22Rv1 (cell line): ENCODE data around the gene PARN.

Experiments used
- H3K27ac ChIP-seq: fragments of 450-650 bp; 2 replicates; pipeline ENCODE4 v1.5.1; 2017
- ZFX ChIP-seq: fragments of 450-650 bp; IDR thresholded peaks from 2 replicates; pipeline ENCODE4 v1.6.1; 2017; ENCODE audit warnings: antibody characterized with exemption, borderline replicate concordance
- TF ChIP-seq, protein P1 (sequence below): fragments of 450-650 bp; IDR thresholded peaks from 2 replicates; pipeline ENCODE4 v1.5.1; 2017; ENCODE audit warnings: mild to moderate bottlenecking

PARN gene

DNA sequence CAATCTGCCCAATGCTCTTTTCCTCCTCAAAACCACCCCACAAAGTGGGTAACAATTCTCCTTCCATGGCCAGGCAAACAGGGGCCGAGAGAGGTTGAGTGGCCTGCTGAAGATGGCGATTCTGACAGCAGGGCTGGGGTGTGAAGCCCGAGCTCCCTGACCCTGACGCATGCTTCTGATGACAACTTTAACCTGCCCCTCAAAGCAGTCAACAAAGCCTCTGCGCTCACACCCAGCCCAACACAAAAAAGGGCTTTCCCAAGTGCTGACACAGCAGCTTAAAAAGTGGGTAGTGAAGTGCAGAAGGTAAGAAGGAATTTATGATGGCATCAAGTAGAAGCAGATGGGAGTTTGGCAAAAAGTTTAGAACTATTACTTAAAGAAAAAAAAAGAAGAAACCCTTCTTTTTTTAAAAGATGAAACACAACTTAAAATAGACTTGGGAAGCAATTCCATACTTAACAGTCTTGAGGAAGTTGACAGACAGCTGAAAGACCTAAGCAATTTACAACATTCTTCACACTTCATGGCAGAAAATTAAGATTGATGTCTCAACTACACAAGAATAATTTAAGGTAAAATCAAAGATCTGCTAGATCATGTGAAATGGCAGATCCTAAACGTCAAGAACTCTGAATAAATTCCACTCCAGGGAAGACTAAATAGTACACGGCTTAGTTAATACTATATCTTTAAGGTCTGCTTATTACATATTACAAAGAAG lies 133.9 kb downstream of the PARN start:
- no peak overlapping the region for H3K27ac ChIP-seq
- no peak for TF ChIP-seq ZFX
- TF ChIP-seq, protein P1, sequence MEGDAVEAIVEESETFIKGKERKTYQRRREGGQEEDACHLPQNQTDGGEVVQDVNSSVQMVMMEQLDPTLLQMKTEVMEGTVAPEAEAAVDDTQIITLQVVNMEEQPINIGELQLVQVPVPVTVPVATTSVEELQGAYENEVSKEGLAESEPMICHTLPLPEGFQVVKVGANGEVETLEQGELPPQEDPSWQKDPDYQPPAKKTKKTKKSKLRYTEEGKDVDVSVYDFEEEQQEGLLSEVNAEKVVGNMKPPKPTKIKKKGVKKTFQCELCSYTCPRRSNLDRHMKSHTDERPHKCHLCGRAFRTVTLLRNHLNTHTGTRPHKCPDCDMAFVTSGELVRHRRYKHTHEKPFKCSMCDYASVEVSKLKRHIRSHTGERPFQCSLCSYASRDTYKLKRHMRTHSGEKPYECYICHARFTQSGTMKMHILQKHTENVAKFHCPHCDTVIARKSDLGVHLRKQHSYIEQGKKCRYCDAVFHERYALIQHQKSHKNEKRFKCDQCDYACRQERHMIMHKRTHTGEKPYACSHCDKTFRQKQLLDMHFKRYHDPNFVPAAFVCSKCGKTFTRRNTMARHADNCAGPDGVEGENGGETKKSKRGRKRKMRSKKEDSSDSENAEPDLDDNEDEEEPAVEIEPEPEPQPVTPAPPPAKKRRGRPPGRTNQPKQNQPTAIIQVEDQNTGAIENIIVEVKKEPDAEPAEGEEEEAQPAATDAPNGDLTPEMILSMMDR: no peak

DNA sequence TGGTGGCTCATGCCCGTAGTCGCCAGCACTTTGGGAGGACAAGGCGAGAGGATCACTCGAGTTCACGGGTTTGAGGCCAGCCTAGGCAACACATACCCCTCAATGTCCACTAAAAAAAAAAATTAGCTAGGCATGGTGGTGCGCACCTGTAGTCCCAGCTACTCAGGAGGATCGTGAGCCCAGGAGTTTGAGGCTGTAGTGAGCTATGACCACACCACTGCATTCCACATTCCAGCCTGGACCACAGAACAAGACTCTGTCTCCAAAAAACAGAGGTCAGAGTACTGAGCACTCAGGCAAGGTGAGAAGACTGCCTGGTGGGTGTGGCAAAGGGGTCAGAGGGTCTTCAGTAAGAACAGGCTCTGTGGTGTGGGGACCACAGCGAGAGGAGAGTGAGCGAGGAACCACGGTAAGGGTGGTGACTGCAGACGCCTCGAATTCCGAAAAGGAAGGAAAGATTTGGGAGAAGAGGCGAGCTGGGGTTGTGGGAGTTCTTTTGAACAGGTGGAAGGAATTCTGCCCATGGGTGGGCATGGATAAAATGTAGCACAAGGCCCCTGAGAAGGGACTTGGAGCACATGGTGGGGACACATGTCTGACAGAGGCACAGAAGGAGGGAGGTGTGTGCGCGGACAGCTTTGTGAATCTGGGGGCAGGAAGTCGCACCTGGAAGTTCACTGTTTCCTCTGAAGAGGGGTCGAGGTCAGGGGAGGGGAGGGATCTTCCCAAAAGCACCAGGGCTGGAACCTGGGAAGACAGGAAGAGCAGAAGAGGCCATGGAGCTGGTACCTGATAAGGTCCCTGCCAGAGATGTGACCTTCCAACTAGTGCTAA lies 134.6 kb downstream of the PARN start:
- no peak for TF ChIP-seq ZFX
- TF ChIP-seq, protein P1: no peak

DNA sequence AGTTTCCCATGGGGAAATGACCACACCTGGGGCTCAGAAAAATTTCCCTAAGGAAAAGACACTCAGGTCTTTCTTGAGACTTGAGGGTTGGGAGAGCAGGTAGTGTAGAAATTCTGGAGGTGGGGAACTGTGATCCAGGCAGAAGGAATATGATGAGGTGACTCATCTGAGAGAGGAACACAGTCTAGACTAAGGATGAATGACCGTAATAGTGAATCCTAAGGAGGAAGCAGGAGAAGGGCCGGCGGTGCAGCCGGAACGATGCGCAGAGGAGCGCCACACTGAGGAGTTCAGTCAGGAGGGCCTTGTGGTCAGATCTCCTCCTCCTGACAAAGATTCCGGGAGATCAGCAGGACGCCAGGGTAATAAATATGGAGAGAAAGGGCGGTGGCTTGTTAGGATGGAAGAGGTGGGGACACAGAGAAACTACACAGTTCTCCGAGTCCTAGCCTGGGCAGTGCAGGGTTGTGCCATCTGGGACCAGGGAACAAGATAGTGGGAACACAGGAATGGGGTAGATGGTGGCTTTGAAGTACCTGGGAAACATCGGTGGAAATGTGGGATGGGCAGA lies 135.6 kb downstream of the PARN start:
- no peak for TF ChIP-seq ZFX
- TF ChIP-seq, protein P1: no peak
- H3K27ac ChIP-seq: no peak overlapping the region

More for the DNA sequence above, 134.6 kb downstream of the PARN start:
- no peak overlapping the region for H3K27ac ChIP-seq

DNA sequence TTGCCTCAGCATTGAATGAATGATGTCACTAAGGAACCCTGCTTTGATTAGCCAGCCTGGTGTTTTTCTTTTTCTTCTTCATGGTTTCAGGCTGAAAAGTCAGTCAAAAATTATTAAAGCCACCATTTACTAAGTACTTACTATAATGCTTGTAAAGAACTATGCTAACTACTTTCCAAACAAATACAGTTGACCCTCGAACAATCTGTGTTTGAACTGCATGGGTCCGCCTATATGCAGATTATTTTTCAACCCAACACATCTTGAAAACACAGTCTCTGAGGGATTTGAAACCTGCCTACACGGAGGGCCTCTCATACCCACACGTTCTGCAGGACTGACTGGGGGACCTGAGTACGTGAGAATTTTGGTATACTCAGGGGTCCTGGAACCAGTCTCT lies 136.3 kb downstream of the PARN start:
- TF ChIP-seq ZFX: no peak
- TF ChIP-seq, protein P1: no peak
- H3K27ac ChIP-seq: no peak overlapping the region

DNA sequence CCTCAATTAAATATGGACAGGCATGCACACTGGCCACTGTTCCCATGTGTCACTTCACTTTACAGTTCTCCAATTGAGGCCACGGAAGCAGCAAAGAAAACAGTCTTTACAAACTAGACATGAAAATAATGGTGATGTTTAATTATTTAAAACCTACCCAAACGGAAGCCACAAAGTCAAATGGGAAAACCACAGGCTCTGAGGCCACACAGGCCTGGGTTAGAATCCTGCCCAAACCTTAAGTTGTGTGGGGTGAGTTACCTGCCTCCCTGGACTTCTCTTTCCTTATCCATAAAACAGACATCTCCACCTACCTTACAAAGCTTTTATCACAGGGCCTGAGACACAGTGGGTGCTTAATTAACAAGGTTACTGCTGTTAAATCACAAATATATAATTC lies 137.4 kb downstream of the PARN start:
- TF ChIP-seq ZFX: no peak
- TF ChIP-seq, protein P1: no peak

DNA sequence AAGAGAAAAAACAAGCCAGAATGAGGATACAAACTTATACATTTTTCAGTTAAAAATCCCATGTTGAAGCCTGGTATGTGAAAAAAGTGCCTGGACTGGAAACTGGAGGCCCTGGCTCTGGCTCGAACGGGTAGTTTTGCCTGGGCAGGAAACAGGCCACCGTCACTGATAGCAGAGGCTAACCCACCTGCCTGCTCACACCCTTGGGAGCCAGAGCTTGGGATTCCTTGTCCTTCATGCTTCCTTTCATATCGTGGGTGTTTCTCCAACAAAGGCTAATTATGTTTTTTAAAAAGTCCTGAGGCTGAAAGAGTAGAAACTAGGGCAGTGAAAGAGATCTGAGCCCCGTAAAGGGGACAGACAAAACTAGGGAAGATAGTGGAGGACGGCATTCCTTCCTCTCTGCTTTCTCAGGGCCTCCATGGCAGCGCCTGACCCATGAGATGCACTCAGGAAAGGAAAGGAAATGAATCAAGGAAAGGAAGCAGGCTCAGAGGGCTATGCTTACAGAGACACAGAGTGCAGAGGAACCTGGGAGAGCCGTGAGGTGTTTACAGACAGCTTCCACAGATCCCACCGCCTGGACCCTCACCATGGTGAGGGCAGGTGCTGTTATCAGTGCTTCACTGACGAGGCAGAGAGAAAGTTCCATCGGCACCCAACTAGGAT lies 138.1 kb downstream of the PARN start:
- TF ChIP-seq, protein P1: no peak
- TF ChIP-seq ZFX: no peak
- H3K27ac ChIP-seq: no peak overlapping the region

More for the DNA sequence above, 137.4 kb downstream of the PARN start:
- no peak overlapping the region for H3K27ac ChIP-seq
